H1 (cell line): ENCODE measurements around the gene RBP3. TPM values are rescaled to one million over a fixed set of nuclear protein-coding genes. Genes with fewer than 3 reads are reported as not detected.

Source experiments
- CTCF ChIA-PET: fragments of 300-600 bp; sonication (Branson Sonifier 250); formaldehyde crosslinking; loops from one replicate; lab custom pipeline; 2021; ENCODE audit not compliant: partially characterized antibody; lab: Charles Lee
- POLR2A ChIA-PET: fragments of 300-600 bp; sonication (Branson Sonifier 250); formaldehyde crosslinking; loops from one replicate; lab custom pipeline; 2021; ENCODE audit warnings: inconsistent platforms; ENCODE audit not compliant: partially characterized antibody; lab: Charles Lee
- DNase-seq, 2 experiments: peaks; one replicate each; pipeline versions ENCODE4 v3.0.0 to v3.0.0-alpha.2; 2010 to 2022; ENCODE audit warnings: low spot score in 2 of 2, low read depth in 1 of 2, mixed read lengths in 1 of 2
- FAIRE-seq: peaks from 2 replicates; lab custom pipeline; 2011; peaks lifted over from hg19 to GRCh38; lab: Jason Lieb, UNC
- H2AFZ ChIP-seq: 2 replicates; pipeline ENCODE4 v1.8.1; 2012; ENCODE audit warnings: low read length, inconsistent platforms
- H2AK5ac ChIP-seq: 2 replicates; pipeline ENCODE4 v1.6.1; 2013; ENCODE audit warnings: low read depth, low read length
- H2BK120ac ChIP-seq: replicated peaks from 2 replicates; pipeline ENCODE3; 2013; ENCODE audit warnings: low read depth, low read length, inconsistent platforms
- H2BK12ac ChIP-seq: 2 replicates; pipeline ENCODE4 v1.6.1; 2013; ENCODE audit warnings: low read depth, low read length
- H2BK15ac ChIP-seq: 2 replicates; pipeline ENCODE4 v1.6.1; 2013; ENCODE audit warnings: low read length
- H2BK20ac ChIP-seq: 2 replicates; pipeline ENCODE4 v1.6.1; 2013; ENCODE audit warnings: low read length
- H2BK5ac ChIP-seq: 2 replicates; pipeline ENCODE4 v1.6.1; 2013; ENCODE audit warnings: low read depth, low read length
- H3K14ac ChIP-seq: 2 replicates; pipeline ENCODE4 v1.6.1; 2013; ENCODE audit warnings: inconsistent platforms; ENCODE audit not compliant: insufficient read length
- H3K18ac ChIP-seq: 2 replicates; pipeline ENCODE4 v1.6.1; 2013; ENCODE audit warnings: low read length; ENCODE audit errors: extremely low read depth
- H3K23ac ChIP-seq: 2 replicates; pipeline ENCODE4 v1.6.1; 2013; ENCODE audit warnings: inconsistent platforms; ENCODE audit not compliant: insufficient read length
- H3K23me2 ChIP-seq: 2 replicates; pipeline ENCODE4 v1.6.1; 2013; ENCODE audit warnings: low read depth, low read length
- H3K27ac ChIP-seq: 2 replicates; pipeline ENCODE4 v1.6.1; 2011; ENCODE audit warnings: low read depth, low read length, inconsistent platforms
- H3K27me3 ChIP-seq, 4 experiments: replicated peaks in 1 of 4; 1 replicate in 1 of 4; 2 replicates in 3 of 4; pipeline versions ENCODE4 v1.6.1 to v1.8.1; 2011 to 2013; ENCODE audit warnings: low read length in 3 of 4, mild to moderate bottlenecking in 3 of 4, inconsistent platforms in 2 of 4, mixed read lengths in 2 of 4, moderate library complexity in 1 of 4; ENCODE audit not compliant: control insufficient read depth in 3 of 4, insufficient read depth in 3 of 4; ENCODE audit errors: extremely low read depth in 1 of 4
- H3K36me3 ChIP-seq, 4 experiments: 2 replicates each; pipeline versions ENCODE4 v1.6.1 to v1.8.1; 2011 to 2013; ENCODE audit warnings: mild to moderate bottlenecking in 4 of 4, low read length in 3 of 4, moderate library complexity in 2 of 4, control low read depth in 1 of 4, inconsistent platforms in 1 of 4; ENCODE audit not compliant: insufficient read depth in 4 of 4, control insufficient read depth in 2 of 4
- H3K4ac ChIP-seq: replicated peaks from 2 replicates; pipeline ENCODE3; 2013; ENCODE audit warnings: low read length, low read depth, mixed read lengths, inconsistent platforms; ENCODE audit not compliant: insufficient read length
- H3K4me1 ChIP-seq, 4 experiments: replicated peaks in 1 of 4; 1 replicate in 1 of 4; 2 replicates in 3 of 4; pipeline versions ENCODE4 v1.6.1 to v1.8.1; 2011 to 2013; ENCODE audit warnings: low read length in 3 of 4, inconsistent platforms in 2 of 4, mixed read lengths in 1 of 4; ENCODE audit not compliant: insufficient read depth in 4 of 4, control insufficient read depth in 3 of 4
- H3K4me2 ChIP-seq, 2 experiments: 2 replicates each; pipeline versions ENCODE4 v1.6.1 to v1.8.1; 2011 to 2013; ENCODE audit warnings: low read depth in 2 of 2, low read length in 2 of 2, control low read depth in 1 of 2, inconsistent platforms in 1 of 2, mild to moderate bottlenecking in 1 of 2; ENCODE audit not compliant: insufficient read depth in 1 of 2
- H3K4me3 ChIP-seq, 4 experiments: fragments of 200-600, 300-600 bp in 1 of 4; sonication (generic), shearing (Covaris generic), sonication (Bioruptor Twin) in 1 of 4; 2 replicates each; pipeline versions ENCODE4 v1.5.1 to v1.8.1; 2011 to 2016; ENCODE audit warnings: low read length in 4 of 4, low read depth in 3 of 4, control low read depth in 2 of 4, inconsistent platforms in 2 of 4, mild to moderate bottlenecking in 2 of 4, mixed read lengths in 1 of 4, moderate library complexity in 1 of 4; ENCODE audit not compliant: insufficient read depth in 2 of 4; ENCODE audit errors: extremely low read depth in 1 of 4
- H3K56ac ChIP-seq: replicated peaks from 2 replicates; pipeline ENCODE3; 2013; ENCODE audit warnings: low read depth, mild to moderate bottlenecking, mixed read lengths, low read length, inconsistent platforms; ENCODE audit not compliant: insufficient read length
- H3K79me1 ChIP-seq: 2 replicates; pipeline ENCODE4 v1.6.1; 2013; ENCODE audit warnings: low read depth, low read length, control low read depth
- H3K79me2 ChIP-seq, 2 experiments: 2 replicates each; pipeline versions ENCODE4 v1.6.1 to v1.8.1; 2012 to 2013; ENCODE audit warnings: low read length in 2 of 2, mild to moderate bottlenecking in 2 of 2, inconsistent platforms in 1 of 2; ENCODE audit not compliant: insufficient read depth in 2 of 2, control insufficient read depth in 1 of 2
- H3K9ac ChIP-seq, 4 experiments: replicated peaks in 1 of 4; 1 replicate in 1 of 4; 2 replicates in 3 of 4; pipeline versions ENCODE4 v1.6.1 to v1.8.1; 2011 to 2013; ENCODE audit warnings: low read depth in 3 of 4, low read length in 3 of 4, control low read depth in 2 of 4, mild to moderate bottlenecking in 2 of 4, moderate library complexity in 2 of 4, inconsistent platforms in 1 of 4; ENCODE audit errors: extremely low read depth in 1 of 4
- H3K9me3 ChIP-seq, 2 experiments: 2 replicates each; pipeline versions ENCODE4 v1.6.1 to v1.8.1; 2012 to 2013; ENCODE audit warnings: mild to moderate bottlenecking in 2 of 2, moderate library complexity in 2 of 2, control low read depth in 1 of 2, inconsistent platforms in 1 of 2, low read depth in 1 of 2, low read length in 1 of 2, mixed read lengths in 1 of 2; ENCODE audit not compliant: insufficient read depth in 2 of 2
- H4K20me1 ChIP-seq, 2 experiments: replicated peaks in 1 of 2; 2 replicates each; pipeline versions ENCODE3 to v1.8.1; 2011 to 2013; ENCODE audit warnings: inconsistent platforms in 2 of 2, low read length in 2 of 2, mild to moderate bottlenecking in 1 of 2; ENCODE audit not compliant: insufficient read depth in 2 of 2, control insufficient read depth in 1 of 2
- H4K5ac ChIP-seq: 2 replicates; pipeline ENCODE4 v1.6.1; 2013; ENCODE audit warnings: low read length, low read depth, mixed read lengths, inconsistent platforms; ENCODE audit not compliant: insufficient read length
- H4K8ac ChIP-seq: 2 replicates; pipeline ENCODE4 v1.8.0; 2013; ENCODE audit warnings: mild to moderate bottlenecking, moderate library complexity, low read length, inconsistent platforms; ENCODE audit not compliant: insufficient read depth; ENCODE audit errors: extremely low read depth
- H4K91ac ChIP-seq: replicated peaks from 2 replicates; pipeline ENCODE3; 2013; ENCODE audit warnings: low read length, mixed read lengths, inconsistent platforms; ENCODE audit not compliant: insufficient read length
- SUZ12 ChIP-seq: fragments of 200-600 bp; sonication (generic); IDR thresholded peaks from 2 replicates; pipeline ENCODE4 v1.6.1; 2012; ENCODE audit warnings: mild to moderate bottlenecking, inconsistent platforms, low read length, moderate library complexity, mixed read lengths
- TAF7 ChIP-seq: optimal IDR thresholded peaks from 2 replicates; pipeline ENCODE3; 2011; ENCODE audit warnings: low read depth, mild to moderate bottlenecking, inconsistent platforms, low read length, moderate library complexity, borderline replicate concordance
- WGBS, 2 experiments: shearing (Covaris generic) in 1 of 2; methylation state at CpG; one replicate each; pipeline versions ENCODE4 v1.1.6 to v1.1.7; 2013 to 2015; ENCODE audit warnings: low lambda C conversion rate in 2 of 2, mixed read lengths in 2 of 2, inconsistent platforms in 1 of 2, low coverage in 1 of 2, missing lambda C conversion rate in 1 of 2; ENCODE audit not compliant: insufficient replicate concordance in 2 of 2, insufficient coverage in 1 of 2, insufficient read length in 1 of 2; ENCODE audit errors: extremely low coverage in 1 of 2, missing lambda C conversion rate in 1 of 2; 5-methylcytosine and 5-hydroxymethylcytosine counted together
- polyA plus RNA-seq, 7 experiments: library from polyadenylated mRNA; depleted of rRNA in 3 of 7; stranded (reverse) in 5 of 7; unstranded in 2 of 7; fragments of >200 nt in 5 of 7; fragments of 200-250 nt in 2 of 7; gene quantifications; 1 replicate in 5 of 7; 2 replicates in 1 of 7; 4 replicates in 1 of 7; pipeline versions ENCODE4 v1.2.1 to v1.2.3, GENCODE V29; 2011 to 2013; ENCODE audit warnings: missing spikeins in 2 of 7, mixed read lengths in 2 of 7
- total RNA-seq: library from RNA; stranded (reverse); fragmentation: NEBNext Ultra II Directional; extraction: Animal tissue kit (Norgen Biotek cat#: 25700); gene quantifications from 2 replicates; pipeline ENCODE4 v1.2.1, GENCODE V29; 2021

The RBP3 gene
- total and polyA plus RNA-seq, 2 of the 8 experiments (the other 6 are each of a cell fraction or from before 2014, with no cell fraction given): not detected

DNA sequence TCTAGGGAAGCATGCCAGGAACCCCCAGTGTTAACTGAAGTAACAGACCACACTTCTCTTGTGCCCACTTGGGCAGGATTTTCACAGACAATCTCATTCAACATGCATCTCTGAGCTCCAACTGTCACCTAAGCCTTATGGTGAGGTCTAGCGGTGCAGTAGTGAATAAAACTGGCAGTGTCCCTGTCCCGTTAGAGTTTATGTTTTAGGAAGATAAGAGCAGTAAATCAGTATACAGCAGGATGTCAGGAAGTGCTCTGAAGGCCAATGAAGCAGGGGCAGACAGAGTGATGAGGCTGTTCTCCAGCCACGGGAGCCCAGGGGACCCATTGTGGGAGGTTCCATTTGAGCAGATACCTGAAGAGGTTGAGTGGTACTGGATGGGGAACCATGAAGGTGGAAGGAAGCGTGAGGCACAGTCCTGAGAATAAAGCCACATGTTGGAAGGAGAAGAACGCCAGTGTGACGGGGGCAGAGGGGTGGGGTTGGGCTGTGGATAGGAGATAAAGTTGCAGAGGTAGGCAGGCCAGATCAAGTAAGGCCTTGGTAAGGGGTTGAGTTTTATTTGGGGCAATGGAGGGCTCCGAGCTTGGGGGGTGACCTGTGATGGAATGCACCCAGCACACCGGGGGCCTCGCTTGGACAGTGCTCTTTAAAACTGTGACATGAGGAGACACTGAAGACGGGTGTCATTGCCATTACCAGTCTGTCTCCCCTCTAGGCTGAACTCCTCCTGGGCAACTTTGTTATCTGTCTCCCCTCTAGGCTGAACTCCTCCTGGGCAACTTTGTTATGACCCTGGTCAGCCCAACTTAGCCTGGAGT is 41.6 kb upstream of the RBP3 start:
- Histone ChIP-seq H3K4me2 (no peak overlapping the region), H3K4ac (no peak overlapping the region), H4K91ac (no peak overlapping the region), H3K27me3 (peaks cover under 1 to 11% (median 8%) of the 10 kb centered on the region in 4 experiments), H3K9ac (no peak overlapping the region), H2BK120ac (no peak overlapping the region), H4K8ac (no peak overlapping the region), H3K79me2 (no peaks in the 10 kb centered on the region), H4K5ac (no peak overlapping the region), H3K79me1 (no peaks in the 10 kb centered on the region), H3K36me3 (no peaks in the 10 kb centered on the region), H2AK5ac (no peak overlapping the region), H3K23ac (no peak overlapping the region), H2BK20ac (no peak overlapping the region), H3K9me3 (no peaks in the 10 kb centered on the region), H2BK5ac (no peak overlapping the region), H3K18ac (no peak overlapping the region), H3K4me1 (peaks cover 0 to 5% (median 0%) of the 10 kb centered on the region in 4 experiments; a peak in 3 of 7 replicates), H3K14ac (no peak overlapping the region), H3K4me3 (no peak overlapping the region), H3K27ac (no peak overlapping the region), H3K23me2 (no peaks in the 10 kb centered on the region), H2BK15ac (no peak overlapping the region), H2BK12ac (no peak overlapping the region), H4K20me1 (no peaks in the 10 kb centered on the region), H3K56ac (no peak overlapping the region), H2AFZ (no peak overlapping the region)
- ChIA-PET CTCF (interaction anchor here (0.9 to 11.8 kb wide), 12 partner anchors 9 to 292 kb away, joined by 3 to 201 read pairs (median 5); no protein-coding TSS in a partner anchor), POLR2A (no interaction called here)
- WGBS, 2 experiments: 88% methylated on average over 10 of the region's 10 CpGs; no CpG with 5 or more reads in 1 of the 2 experiments
- DNase-seq (no peak), FAIRE-seq (no peak)
- TF ChIP-seq TAF7 (no peak), SUZ12 (no peak)
